K562 (cell line): ENCODE data around the gene GASK1B. TPM values are rescaled to one million over a fixed set of nuclear protein-coding genes. Genes with fewer than 3 reads are reported as not detected.

Experiments used
- ATF3 ChIP-seq, 2 experiments: fragments of 450-650 bp in 1 of 2; sonication (generic) in 1 of 2; formaldehyde crosslinking in 1 of 2; IDR thresholded peaks in 1 of 2; conservative IDR thresholded peaks in 1 of 2; 2 replicates each; pipeline versions ENCODE4 v1.6.1 to v1.8.1; 2016 to 2023; ENCODE audit warnings: mild to moderate bottlenecking in 2 of 2, moderate library complexity in 2 of 2, inconsistent platforms in 1 of 2, missing genetic modification reagents in 1 of 2
- MAFF ChIP-seq: IDR thresholded peaks from 2 replicates; pipeline ENCODE4 v1.6.1; 2012; ENCODE audit warnings: low read length, improper control_type of control experiment
- MITF ChIP-seq: IDR thresholded peaks from 2 replicates; pipeline ENCODE4 v1.6.1; 2014; ENCODE audit warnings: antibody characterized with exemption
- TCF7 ChIP-seq: sonication (generic); IDR thresholded peaks from 2 replicates; pipeline ENCODE4 v1.6.1; 2016; ENCODE audit warnings: antibody characterized with exemption, borderline replicate concordance
- ZBTB34 ChIP-seq: fragments of 250-450 bp; sonication (Bioruptor Pico); IDR thresholded peaks from 2 replicates; pipeline ENCODE4 v1.8.0; 2021; ENCODE audit warnings: mild to moderate bottlenecking, moderate library complexity
- polyA plus RNA-seq, 8 experiments: library from polyadenylated mRNA; depleted of rRNA in 4 of 8; stranded (reverse) in 5 of 8; unstranded in 3 of 8; fragments of >200 nt; fragmentation: Nextera tagmentation in 2 of 8; fragmentation: Illumina TruSeq in 1 of 8; extraction: Ambion mirVana in 2 of 8; extraction: Trizol in 1 of 8; gene quantifications; 2 replicates each; pipeline versions ENCODE4 v1.2.1 to v1.2.3, GENCODE V29; 2011 to 2014; ENCODE audit warnings: inconsistent platforms in 1 of 8, missing spikeins in 1 of 8
- total RNA-seq, 7 experiments: library from RNA; depleted of rRNA in 6 of 7; stranded (reverse); fragments of >200 nt in 6 of 7; fragmentation: Illumina TruSeq in 2 of 7; extraction: Trizol in 2 of 7; gene quantifications; 2 replicates each; pipeline versions ENCODE4 v1.2.1 to v1.2.3, GENCODE V29; 2011 to 2021; ENCODE audit warnings: low replicate concordance in 1 of 7

Gene GASK1B
- total and polyA plus RNA-seq, 9 of the 15 experiments (the other 6 are each of a cell fraction or from before 2014, with no cell fraction given) = 0.13 to 1.2 (median 0.61) TPM

- no peak for TF ChIP-seq MITF
- no peak for TF ChIP-seq MAFF
- no peak for TF ChIP-seq ZBTB34 (CRISPR knock-in tag)
- TF ChIP-seq TCF7 = no peak
- TF ChIP-seq ATF3 (IDR thresholded peaks at IDR 0.05) = no peak
- no peak for TF ChIP-seq ATF3 (CRISPR knock-in tag; conservative IDR thresholded peaks at IDR 0.05)
- TF ChIP-seq, all 486 proteins: peak for 0
Measured at GRCh38 chr4:158163941-158164767, 8.7 kb downstream of the GASK1B start (continued).
